ENCODE measurements around the gene CDHR3.

CDHR3 gene

GRCh38 chr7:106009503-106010226 lies 46.6 kb downstream of the CDHR3 start (continued):
- TF ChIP-seq ZNF350 (tag by site-specific recombination; IDR thresholded peaks at IDR 0.05) (no peak), ZNF776 (tag by site-specific recombination; IDR thresholded peaks at IDR 0.05; ENCODE audit: borderline replicate concordance) (no peak), ZNF530 (tag by site-specific recombination; IDR thresholded peaks at IDR 0.05; ENCODE audit: low read depth) (no peak), ZSCAN4 (tag by site-specific recombination; IDR thresholded peaks at IDR 0.05) (peak; percentile 45; the same call in 1 of the 2 replicates), ZBTB21 (tag by site-specific recombination; IDR thresholded peaks at IDR 0.05) (0 out of 2 replicates have a peak, but pooled peaks have one; percentile 14), ZBTB48 (tag by site-specific recombination; IDR thresholded peaks at IDR 0.05) (peak; percentile 80; the same call in 1 of the 2 replicates), ZNF394 (tag by site-specific recombination; IDR thresholded peaks at IDR 0.05; ENCODE audit: borderline replicate concordance) (peak; percentile 77; the same call in 1 of the 2 replicates), SCRT2 (tag by site-specific recombination; IDR thresholded peaks at IDR 0.05) (peak; percentile 83), PATZ1 (tag by site-specific recombination; IDR thresholded peaks at IDR 0.05) (peak; percentile 79), ZNF501 (tag by site-specific recombination; IDR thresholded peaks at IDR 0.05) (peak; percentile 85; the same call in 1 of the 2 replicates), ZNF768 (tag by site-specific recombination; IDR thresholded peaks at IDR 0.05) (no peak; the same call in 1 of the 2 replicates), PRDM2 (tag by site-specific recombination; IDR thresholded peaks at IDR 0.05; ENCODE audit: borderline replicate concordance) (no peak), ZNF600 (tag by site-specific recombination; IDR thresholded peaks at IDR 0.05) (peak; percentile 99), GLIS2 (tag by site-specific recombination; IDR thresholded peaks at IDR 0.05) (peak; percentile 86)

GRCh38 chr7:106010331-106010730 lies 47.3 kb downstream of the CDHR3 start:
- H3K4me1 ChIP-seq (ENCODE audit: control insufficient read depth, insufficient read depth, low read length): no peaks in the 10 kb centered on the region
- H3K36me3 ChIP-seq (ENCODE audit: control insufficient read depth in 2 of 2, insufficient read depth in 1 of 2, low read length in 2 of 2): no peaks in the 10 kb centered on the region
- H3K4me3 ChIP-seq (ENCODE audit: low read depth, low read length): no peak overlapping the region
- CTCF ChIA-PET: interaction anchor here (0.6 to 1.8 kb wide), 17 partner anchors 10 to 254 kb away, joined by 3 to 9 read pairs (median 3); no protein-coding TSS in a partner anchor
- POLR2A ChIA-PET: no interaction called here
- H3K9me3 ChIP-seq (ENCODE audit: control insufficient read depth, insufficient read depth, low read depth, low read length): no peaks in the 10 kb centered on the region
- H3K27ac ChIP-seq (ENCODE audit: extremely low read depth, low read depth, low read length): no peak overlapping the region
- no peak for TF ChIP-seq ZBTB20 (tag by site-specific recombination; IDR thresholded peaks at IDR 0.05)
- TF ChIP-seq ZSCAN5A (tag by site-specific recombination; IDR thresholded peaks at IDR 0.05): no peak
- TF ChIP-seq KLF17 (tag by site-specific recombination; IDR thresholded peaks at IDR 0.05): no peak
- TF ChIP-seq ZBTB26 (tag by site-specific recombination; optimal IDR thresholded peaks at IDR 0.05): no peak
- TF ChIP-seq ZNF837 (tag by site-specific recombination; IDR thresholded peaks at IDR 0.05): no peak
- TF ChIP-seq KLF7 (tag by site-specific recombination; IDR thresholded peaks at IDR 0.05; ENCODE audit: borderline replicate concordance): no peak
- no peak for TF ChIP-seq ZNF26 (tag by site-specific recombination; IDR thresholded peaks at IDR 0.05)

All from HEK293 (cell line).